Sigmoid colon (tissue), 4 donors: ENCODE data around the gene GALNS.

Experiments used
- CTCF ChIP-seq, 4 experiments: fragments of 450-650 bp in 3 of 4; fragments of 200-600 bp in 1 of 4; IDR thresholded peaks; one replicate each; pipeline ENCODE4 v1.5.1; 2016 to 2019; ENCODE audit warnings: antibody characterized with exemption in 4 of 4, mild to moderate bottlenecking in 3 of 4, moderate library complexity in 2 of 4
- POLR2AphosphoS5 ChIP-seq, 4 donors: sonication (generic); formaldehyde crosslinking; IDR thresholded peaks; one replicate each; pipeline ENCODE4 v1.6.1; 2017; ENCODE audit warnings: antibody characterized with exemption in 4 of 4

DNA sequence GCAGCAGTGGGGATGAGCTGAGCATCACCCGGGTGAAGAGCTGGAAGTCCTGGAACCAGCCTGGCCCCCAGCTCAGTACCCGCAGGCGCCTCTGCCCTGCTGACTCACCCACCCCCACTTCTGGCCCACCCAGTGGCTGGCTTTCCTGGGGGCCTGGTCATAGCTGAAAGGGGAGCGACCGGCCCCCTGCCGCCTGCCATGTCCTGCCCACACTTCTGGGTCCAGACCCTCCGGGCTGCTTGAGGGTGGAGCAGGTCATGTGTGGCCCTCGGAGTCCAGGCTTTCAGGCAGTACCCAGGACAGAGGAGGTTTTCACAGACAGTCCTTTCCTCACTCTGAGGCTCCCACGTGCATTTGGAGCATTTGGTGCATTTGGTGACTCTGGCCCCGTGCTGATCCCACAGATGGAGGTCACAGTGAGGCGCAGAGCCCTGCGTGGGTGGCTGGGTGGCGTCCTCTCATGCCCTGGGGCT is 64.6 kb downstream of the GALNS start:
- no peak for TF ChIP-seq POLR2AphosphoS5 (IDR thresholded peaks at IDR 0.05)
- TF ChIP-seq CTCF (IDR thresholded peaks at IDR 0.05): no peak
